Thyroid gland (tissue), 4 donors: ENCODE measurements around the gene ARPP19. TPM values are rescaled to one million over a fixed set of nuclear protein-coding genes. Genes with fewer than 3 reads are reported as not detected.
"Not testable (repeated sequence)": the region's sequence is repeated elsewhere in the genome, so short reads cannot be mapped to it uniquely, and the experiment has no call there.

Experiments used
- DNase-seq, 2 donors: peaks; one replicate each; pipeline ENCODE4 v3.0.0-alpha.2; 2019
- H3K27ac ChIP-seq, 3 donors: fragments of 200-600 bp; sonication (generic); 1 replicate in 2 of 3; 2 replicates in 1 of 3; pipeline ENCODE4 v1.5.1; 2016 to 2019; ENCODE audit warnings: mild to moderate bottlenecking in 1 of 3, moderate library complexity in 1 of 3
- H3K27me3 ChIP-seq: fragments of 200-600 bp; sonication (generic); one replicate; pipeline ENCODE4 v1.5.1; 2019
- H3K36me3 ChIP-seq, 2 donors: fragments of 200-600 bp; sonication (generic); one replicate each; pipeline ENCODE4 v1.5.1; 2016 to 2019
- H3K4me1 ChIP-seq, 2 donors: fragments of 200-600 bp; sonication (generic); one replicate each; pipeline ENCODE4 v1.5.1; 2017 to 2019
- H3K4me3 ChIP-seq, 3 donors: fragments of 200-600 bp; sonication (generic); replicated peaks in 1 of 3; 1 replicate in 2 of 3; 2 replicates in 1 of 3; pipeline ENCODE4 v1.5.1; 2016; ENCODE audit warnings: mild to moderate bottlenecking in 1 of 3
- H3K9me3 ChIP-seq: fragments of 200-600 bp; sonication (generic); one replicate; pipeline ENCODE4 v1.5.1; 2017
- POLR2A ChIP-seq, 2 donors: fragments of 450-650 bp; IDR thresholded peaks; one replicate each; pipeline ENCODE4 v1.6.1; 2017; ENCODE audit warnings: antibody characterized with exemption in 2 of 2, mild to moderate bottlenecking in 2 of 2, moderate library complexity in 1 of 2
- WGBS, 2 donors: methylation state at CpG; one replicate each; pipeline ENCODE4 v1.1.5; 2017; 5-methylcytosine and 5-hydroxymethylcytosine counted together
- intact Hi-C: fragments of 100-400 bp; cut with DNase I; formaldehyde crosslinking; loops from one replicate; pipeline ENCODE4 v1.15.1; 2023
- total RNA-seq, 4 donors: library from RNA; depleted of rRNA; stranded (reverse); fragments of >200 nt; gene quantifications; one replicate each; pipeline ENCODE4 v1.2.3, GENCODE V29; 2016
- TF ChIP-seq, protein P1 (sequence below), 6 experiments: fragments of 200-600 bp in 3 of 6; fragments of 450-650 bp in 3 of 6; sonication (generic) in 3 of 6; IDR thresholded peaks; one replicate each; pipeline ENCODE4 v1.5.1; 2016 to 2019; ENCODE audit warnings: antibody characterized with exemption in 6 of 6, mild to moderate bottlenecking in 2 of 6, inconsistent platforms in 1 of 6, moderate library complexity in 1 of 6

Gene ARPP19
- total RNA-seq, 4 donors from 2014 or later = 148 to 221 (median 202) TPM

GRCh38 chr15:52514482-52514881, 54.3 kb downstream of the ARPP19 start:
- intact Hi-C loops = no loop called here
- H3K36me3 ChIP-seq = no peaks in the 10 kb centered on the region
- H3K4me3 ChIP-seq = no peak overlapping the region
- 89 to 95% methylated on average over 1 of the region's 1 CpG for WGBS, 2 donors
- no peaks in the 10 kb centered on the region for H3K27me3 ChIP-seq
- DNase-seq = no peak
- TF ChIP-seq POLR2A (IDR thresholded peaks at IDR 0.05) = no peak
- TF ChIP-seq, protein P1, sequence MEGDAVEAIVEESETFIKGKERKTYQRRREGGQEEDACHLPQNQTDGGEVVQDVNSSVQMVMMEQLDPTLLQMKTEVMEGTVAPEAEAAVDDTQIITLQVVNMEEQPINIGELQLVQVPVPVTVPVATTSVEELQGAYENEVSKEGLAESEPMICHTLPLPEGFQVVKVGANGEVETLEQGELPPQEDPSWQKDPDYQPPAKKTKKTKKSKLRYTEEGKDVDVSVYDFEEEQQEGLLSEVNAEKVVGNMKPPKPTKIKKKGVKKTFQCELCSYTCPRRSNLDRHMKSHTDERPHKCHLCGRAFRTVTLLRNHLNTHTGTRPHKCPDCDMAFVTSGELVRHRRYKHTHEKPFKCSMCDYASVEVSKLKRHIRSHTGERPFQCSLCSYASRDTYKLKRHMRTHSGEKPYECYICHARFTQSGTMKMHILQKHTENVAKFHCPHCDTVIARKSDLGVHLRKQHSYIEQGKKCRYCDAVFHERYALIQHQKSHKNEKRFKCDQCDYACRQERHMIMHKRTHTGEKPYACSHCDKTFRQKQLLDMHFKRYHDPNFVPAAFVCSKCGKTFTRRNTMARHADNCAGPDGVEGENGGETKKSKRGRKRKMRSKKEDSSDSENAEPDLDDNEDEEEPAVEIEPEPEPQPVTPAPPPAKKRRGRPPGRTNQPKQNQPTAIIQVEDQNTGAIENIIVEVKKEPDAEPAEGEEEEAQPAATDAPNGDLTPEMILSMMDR (IDR thresholded peaks at IDR 0.05) = no peak
- no peak overlapping the region for H3K27ac ChIP-seq
- H3K9me3 ChIP-seq = no peaks in the 10 kb centered on the region
- peaks cover 0 to 8% of the 10 kb centered on the region in 2 donors for H3K4me1 ChIP-seq

DNA sequence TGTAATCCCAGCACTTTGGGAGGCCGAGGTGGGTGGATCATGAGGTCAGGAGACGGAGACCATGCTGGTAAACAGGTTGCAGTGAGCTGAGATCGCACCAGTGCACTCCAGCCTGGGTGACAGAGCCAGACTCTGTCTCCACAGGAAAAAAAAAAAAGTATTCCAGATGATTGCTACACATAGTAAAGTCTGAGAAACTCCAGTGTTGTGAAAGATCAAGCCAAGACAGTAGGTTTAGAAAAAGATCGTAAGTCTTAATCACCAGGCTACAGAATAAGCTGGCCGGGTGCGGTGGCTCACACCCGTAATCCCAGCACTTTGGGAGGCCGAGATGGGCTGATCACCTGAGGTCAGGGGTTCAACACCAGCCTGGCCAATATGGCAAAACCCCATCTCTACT, 56.0 kb downstream of the ARPP19 start:
- H3K4me1 ChIP-seq, H3K27me3 ChIP-seq, DNase-seq, H3K9me3 ChIP-seq, H3K36me3 ChIP-seq, H3K4me3 ChIP-seq, intact Hi-C loops, H3K27ac ChIP-seq: not testable (repeated sequence)
- 93 to 94% methylated on average over 8 of the region's 8 CpGs for WGBS, 2 donors

DNA sequence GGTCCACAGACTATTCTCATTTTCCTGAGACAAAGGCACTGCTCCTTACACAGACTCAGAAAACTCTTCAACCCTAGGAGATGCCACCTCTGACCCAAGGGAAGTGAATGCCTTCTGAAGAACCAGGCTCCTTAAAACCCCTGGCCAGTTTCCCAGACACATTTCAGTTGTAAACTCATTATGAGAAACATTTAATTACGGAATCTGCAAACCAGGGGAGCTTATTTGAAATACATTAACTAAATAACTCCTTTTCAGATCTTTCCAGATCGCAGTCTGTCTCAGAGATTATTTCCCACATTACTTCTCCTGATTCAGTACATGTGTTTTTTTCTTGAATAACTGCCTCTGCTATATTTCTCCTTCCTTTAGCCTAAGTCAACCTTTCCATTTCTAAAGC, 57.7 kb downstream of the ARPP19 start:
- no peak for DNase-seq
- 70 to 71% methylated on average over 2 of the region's 2 CpGs for WGBS, 2 donors
- Histone ChIP-seq H3K4me1 (peaks cover 0 to 8% of the 10 kb centered on the region in 2 donors), H3K27ac (no peak overlapping the region), H3K9me3 (no peaks in the 10 kb centered on the region), H3K4me3 (no peak overlapping the region), H3K36me3 (no peaks in the 10 kb centered on the region), H3K27me3 (no peaks in the 10 kb centered on the region)
- TF ChIP-seq, protein P1 (IDR thresholded peaks at IDR 0.05) = no peak
- intact Hi-C loops = no loop called here

- WGBS, 2 donors = 76 to 88% methylated on average over 3 of the region's 3 CpGs
- H3K27ac ChIP-seq = no peak overlapping the region
- intact Hi-C loops = no loop called here
Measured at GRCh38 chr15:52509500-52510245, 59.2 kb downstream of the ARPP19 start.

GRCh38 chr15:52506549-52506948, 62.3 kb downstream of the ARPP19 start:
- Histone ChIP-seq H3K4me1 (peaks cover 0 to 8% of the 10 kb centered on the region in 2 donors), H3K27ac (no peak overlapping the region), H3K4me3 (no peak overlapping the region), H3K36me3 (no peaks in the 10 kb centered on the region), H3K9me3 (no peaks in the 10 kb centered on the region), H3K27me3 (no peaks in the 10 kb centered on the region)
- whole genome bisulfite sequencing, 2 donors = 70 to 72% methylated on average over 6 of the region's 6 CpGs
- intact Hi-C loops = no loop called here
- DNase-seq = no peak
- TF ChIP-seq POLR2A (IDR thresholded peaks at IDR 0.05) = no peak
- TF ChIP-seq, protein P1 (IDR thresholded peaks at IDR 0.05) = no peak

More at GRCh38 chr15:52509500-52510245, 59.2 kb downstream of the ARPP19 start:
- Histone ChIP-seq H3K9me3 (no peaks in the 10 kb centered on the region), H3K4me3 (no peak overlapping the region), H3K27me3 (no peaks in the 10 kb centered on the region), H3K4me1 (peaks cover 0 to 8% of the 10 kb centered on the region in 2 donors), H3K36me3 (no peaks in the 10 kb centered on the region)
- DNase-seq = no peak
- TF ChIP-seq, protein P1 (IDR thresholded peaks at IDR 0.05) = no peak
- no peak for TF ChIP-seq POLR2A (IDR thresholded peaks at IDR 0.05)
